Muscle layer of duodenum (tissue), 2 donors: Measurements from ENCODE around the gene UBE2I.

Source experiments
- H3K27ac ChIP-seq: one replicate; pipeline ENCODE4 v1.7.0; 2013; ENCODE audit warnings: mild to moderate bottlenecking, low read length
- H3K27me3 ChIP-seq: one replicate; pipeline ENCODE4 v1.7.0; 2013; ENCODE audit warnings: low read depth, mild to moderate bottlenecking, control low read depth, low read length
- H3K36me3 ChIP-seq, 2 donors: one replicate each; pipeline ENCODE4 v1.7.0; 2013; ENCODE audit warnings: low read length in 2 of 2, control low read depth in 1 of 2, mild to moderate bottlenecking in 1 of 2; ENCODE audit not compliant: insufficient read depth in 2 of 2, control insufficient read depth in 1 of 2
- H3K4me1 ChIP-seq, 2 donors: one replicate each; pipeline ENCODE4 v1.7.0; 2013; ENCODE audit warnings: low read length in 2 of 2, mild to moderate bottlenecking in 2 of 2, control low read depth in 1 of 2, moderate library complexity in 1 of 2; ENCODE audit not compliant: insufficient read depth in 2 of 2, control insufficient read depth in 1 of 2
- H3K4me3 ChIP-seq, 2 donors: one replicate each; pipeline ENCODE4 v1.7.0; 2013; ENCODE audit warnings: low read length in 2 of 2, low read depth in 1 of 2, mild to moderate bottlenecking in 1 of 2
- H3K9me3 ChIP-seq, 2 donors: one replicate each; pipeline ENCODE4 v1.7.0; 2013; ENCODE audit warnings: low read length in 2 of 2, control low read depth in 1 of 2, mild to moderate bottlenecking in 1 of 2; ENCODE audit not compliant: control insufficient read depth in 1 of 2
- donor health status: healthy.

The UBE2I gene

GRCh38 chr16:1375741-1376410, 66.4 kb downstream of the UBE2I start:
- Histone ChIP-seq H3K4me3 (no peak overlapping the region), H3K9me3 (no peaks in the 10 kb centered on the region), H3K27me3 (no peaks in the 10 kb centered on the region), H3K4me1 (peaks cover 0 to 14% of the 10 kb centered on the region in 2 donors), H3K27ac (no peak overlapping the region), H3K36me3 (peaks cover 0 to 24% of the 10 kb centered on the region in 2 donors)
